ENCODE results near the gene YPEL5. TPM values are rescaled to one million over a fixed set of nuclear protein-coding genes. Genes with fewer than 3 reads are reported as not detected.

YPEL5 gene
- total RNA-seq, 1 experiment from 2014 or later, result 66.4 TPM

DNA sequence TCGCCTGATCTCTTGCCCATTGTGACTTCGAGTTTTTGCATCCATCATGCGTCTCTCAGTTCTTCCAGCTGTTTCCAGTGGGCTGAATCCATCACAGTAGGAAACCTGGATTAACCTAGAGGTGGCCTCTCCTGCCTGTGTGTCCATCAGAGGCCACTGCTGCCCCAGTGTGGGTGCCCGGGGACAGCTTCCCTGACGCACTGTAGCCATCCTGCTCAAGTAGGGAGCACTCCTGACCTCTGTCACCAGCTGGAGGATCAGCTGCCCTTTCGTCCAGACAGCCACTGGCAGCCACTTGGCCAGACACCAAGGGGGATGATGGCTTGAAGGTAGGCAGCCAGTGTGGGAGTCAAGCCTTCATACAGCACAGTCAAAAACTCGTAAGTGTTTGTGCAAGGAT lies 47.6 kb downstream of the YPEL5 start:
- Histone ChIP-seq H3K4me1 (ENCODE audit: control insufficient read depth, insufficient read depth, low read length) (no peaks in the 10 kb centered on the region), H3K9me3 (ENCODE audit: control insufficient read depth, insufficient read depth, low read depth, low read length) (no peaks in the 10 kb centered on the region), H3K36me3 (ENCODE audit: control insufficient read depth, insufficient read depth, low read length) (no peaks in the 10 kb centered on the region), H3K4me3 (ENCODE audit: low read depth in 2 of 2, low read length in 2 of 2) (no peak overlapping the region), H3K27me3 (ENCODE audit: control insufficient read depth, insufficient read depth, low read length) (no peaks in the 10 kb centered on the region), H3K27ac (ENCODE audit: low read length) (no peak overlapping the region)
- in situ Hi-C loops (cut with HindIII; ENCODE audit: low pct_unique_long_range_greater_than_20kb, low sequenced_read_pairs) (no loop called here), intact Hi-C loops (cut with micrococcal nuclease; ENCODE audit: unreplicated experiment) (no loop called here)
- TF ChIP-seq, protein P1, sequence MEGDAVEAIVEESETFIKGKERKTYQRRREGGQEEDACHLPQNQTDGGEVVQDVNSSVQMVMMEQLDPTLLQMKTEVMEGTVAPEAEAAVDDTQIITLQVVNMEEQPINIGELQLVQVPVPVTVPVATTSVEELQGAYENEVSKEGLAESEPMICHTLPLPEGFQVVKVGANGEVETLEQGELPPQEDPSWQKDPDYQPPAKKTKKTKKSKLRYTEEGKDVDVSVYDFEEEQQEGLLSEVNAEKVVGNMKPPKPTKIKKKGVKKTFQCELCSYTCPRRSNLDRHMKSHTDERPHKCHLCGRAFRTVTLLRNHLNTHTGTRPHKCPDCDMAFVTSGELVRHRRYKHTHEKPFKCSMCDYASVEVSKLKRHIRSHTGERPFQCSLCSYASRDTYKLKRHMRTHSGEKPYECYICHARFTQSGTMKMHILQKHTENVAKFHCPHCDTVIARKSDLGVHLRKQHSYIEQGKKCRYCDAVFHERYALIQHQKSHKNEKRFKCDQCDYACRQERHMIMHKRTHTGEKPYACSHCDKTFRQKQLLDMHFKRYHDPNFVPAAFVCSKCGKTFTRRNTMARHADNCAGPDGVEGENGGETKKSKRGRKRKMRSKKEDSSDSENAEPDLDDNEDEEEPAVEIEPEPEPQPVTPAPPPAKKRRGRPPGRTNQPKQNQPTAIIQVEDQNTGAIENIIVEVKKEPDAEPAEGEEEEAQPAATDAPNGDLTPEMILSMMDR (IDR thresholded peaks at IDR 0.05), result no peak
- TF ChIP-seq TCF7L2 (IDR thresholded peaks at IDR 0.05; ENCODE audit: low read depth, low read length) (no peak), POLR2AphosphoS5 (IDR thresholded peaks at IDR 0.05; ENCODE audit: low read depth, low read length) (no peak), SIN3A (IDR thresholded peaks at IDR 0.05; ENCODE audit: borderline replicate concordance, insufficient read depth, low read depth, low read length) (no peak)
- TF ChIP-seq, protein P2, sequence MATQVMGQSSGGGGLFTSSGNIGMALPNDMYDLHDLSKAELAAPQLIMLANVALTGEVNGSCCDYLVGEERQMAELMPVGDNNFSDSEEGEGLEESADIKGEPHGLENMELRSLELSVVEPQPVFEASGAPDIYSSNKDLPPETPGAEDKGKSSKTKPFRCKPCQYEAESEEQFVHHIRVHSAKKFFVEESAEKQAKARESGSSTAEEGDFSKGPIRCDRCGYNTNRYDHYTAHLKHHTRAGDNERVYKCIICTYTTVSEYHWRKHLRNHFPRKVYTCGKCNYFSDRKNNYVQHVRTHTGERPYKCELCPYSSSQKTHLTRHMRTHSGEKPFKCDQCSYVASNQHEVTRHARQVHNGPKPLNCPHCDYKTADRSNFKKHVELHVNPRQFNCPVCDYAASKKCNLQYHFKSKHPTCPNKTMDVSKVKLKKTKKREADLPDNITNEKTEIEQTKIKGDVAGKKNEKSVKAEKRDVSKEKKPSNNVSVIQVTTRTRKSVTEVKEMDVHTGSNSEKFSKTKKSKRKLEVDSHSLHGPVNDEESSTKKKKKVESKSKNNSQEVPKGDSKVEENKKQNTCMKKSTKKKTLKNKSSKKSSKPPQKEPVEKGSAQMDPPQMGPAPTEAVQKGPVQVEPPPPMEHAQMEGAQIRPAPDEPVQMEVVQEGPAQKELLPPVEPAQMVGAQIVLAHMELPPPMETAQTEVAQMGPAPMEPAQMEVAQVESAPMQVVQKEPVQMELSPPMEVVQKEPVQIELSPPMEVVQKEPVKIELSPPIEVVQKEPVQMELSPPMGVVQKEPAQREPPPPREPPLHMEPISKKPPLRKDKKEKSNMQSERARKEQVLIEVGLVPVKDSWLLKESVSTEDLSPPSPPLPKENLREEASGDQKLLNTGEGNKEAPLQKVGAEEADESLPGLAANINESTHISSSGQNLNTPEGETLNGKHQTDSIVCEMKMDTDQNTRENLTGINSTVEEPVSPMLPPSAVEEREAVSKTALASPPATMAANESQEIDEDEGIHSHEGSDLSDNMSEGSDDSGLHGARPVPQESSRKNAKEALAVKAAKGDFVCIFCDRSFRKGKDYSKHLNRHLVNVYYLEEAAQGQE (IDR thresholded peaks at IDR 0.05; ENCODE audit: insufficient read depth in 1 of 2, low read depth in 2 of 2, low read length in 1 of 2), result no peak
- DNase-seq (ENCODE audit: low read depth, low spot score), result no peak
- BruUV-seq (replicated peaks), result no TSS peak
- CTCF ChIA-PET, result no interaction called here
- POLR2A ChIA-PET, result no interaction called here
- ATAC-seq, result no peak

DNA sequence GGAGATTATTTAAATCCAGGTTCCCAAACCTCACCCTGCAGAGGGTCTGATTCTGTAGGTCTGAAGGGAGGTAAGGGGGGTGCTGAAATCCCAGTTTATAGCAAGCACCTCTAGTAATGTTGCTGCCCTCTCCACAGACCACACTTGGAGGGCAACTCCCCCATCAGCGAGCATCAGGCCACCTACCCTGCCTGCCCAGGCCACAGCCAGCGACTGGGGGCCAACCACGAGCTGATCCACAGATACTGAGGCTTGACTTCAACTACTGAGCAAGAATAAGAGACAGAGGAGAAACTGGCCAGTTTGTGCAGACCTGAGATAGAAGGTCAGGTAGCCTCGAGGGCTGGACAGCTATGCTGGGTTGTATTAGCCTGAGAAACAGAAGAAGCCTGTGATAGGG lies 48.2 kb downstream of the YPEL5 start:
- in situ Hi-C loops (cut with HindIII; ENCODE audit: low pct_unique_long_range_greater_than_20kb, low sequenced_read_pairs), result no loop called here
- BruUV-seq (replicated peaks), result no TSS peak
- Histone ChIP-seq H3K27ac (ENCODE audit: low read length) (no peak overlapping the region), H3K4me1 (ENCODE audit: control insufficient read depth, insufficient read depth, low read length) (no peaks in the 10 kb centered on the region), H3K36me3 (ENCODE audit: control insufficient read depth, insufficient read depth, low read length) (no peaks in the 10 kb centered on the region), H3K9me3 (ENCODE audit: control insufficient read depth, insufficient read depth, low read depth, low read length) (no peaks in the 10 kb centered on the region), H3K4me3 (ENCODE audit: low read depth in 2 of 2, low read length in 2 of 2) (no peak overlapping the region), H3K27me3 (ENCODE audit: control insufficient read depth, insufficient read depth, low read length) (no peaks in the 10 kb centered on the region)
- ATAC-seq (no peak), DNase-seq (ENCODE audit: low read depth, low spot score) (no peak)
- ChIA-PET CTCF (no interaction called here), POLR2A (interaction anchor here (0.7 kb wide), 1 partner anchor 56 kb away, joined by 4 read pairs; no protein-coding TSS in a partner anchor)
- TF ChIP-seq, protein P1 (IDR thresholded peaks at IDR 0.05), result no peak
- TF ChIP-seq TCF7L2 (IDR thresholded peaks at IDR 0.05; ENCODE audit: low read depth, low read length), result no peak
- TF ChIP-seq POLR2AphosphoS5 (IDR thresholded peaks at IDR 0.05; ENCODE audit: low read depth, low read length), result no peak
- no peak for TF ChIP-seq SIN3A (IDR thresholded peaks at IDR 0.05; ENCODE audit: borderline replicate concordance, insufficient read depth, low read depth, low read length)
- TF ChIP-seq, protein P2 (IDR thresholded peaks at IDR 0.05; ENCODE audit: insufficient read depth in 1 of 2, low read depth in 2 of 2, low read length in 1 of 2), result no peak
- intact Hi-C loops (cut with micrococcal nuclease; ENCODE audit: unreplicated experiment), result no loop called here

Measured in Panc1 (cell line).